GM18502 (cell line): ENCODE results near the gene KLK14.

ENCODE experiments used
- ATAC-seq: cut with Tn5 transposase; IDR thresholded peaks from one replicate; pipeline ENCODE4 v1.9.1; 2021; ENCODE audit warnings: mild to moderate bottlenecking; ENCODE audit not compliant: unreplicated experiment, poor library complexity

KLK14 gene, protein sequence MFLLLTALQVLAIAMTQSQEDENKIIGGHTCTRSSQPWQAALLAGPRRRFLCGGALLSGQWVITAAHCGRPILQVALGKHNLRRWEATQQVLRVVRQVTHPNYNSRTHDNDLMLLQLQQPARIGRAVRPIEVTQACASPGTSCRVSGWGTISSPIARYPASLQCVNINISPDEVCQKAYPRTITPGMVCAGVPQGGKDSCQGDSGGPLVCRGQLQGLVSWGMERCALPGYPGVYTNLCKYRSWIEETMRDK

GRCh38 chr19:51082611-51083010, at the start of gene KLK14:
TSS of gene KLK14 (minus strand) at chr19:51082887. CDS start at chr19:51082614, 273 bp downstream.
- no peak for ATAC-seq

GRCh38 chr19:51131780-51132680, 49.3 kb upstream of the KLK14 start:
- ATAC-seq: no peak

- ATAC-seq: no peak
Observed at GRCh38 chr19:51129716-51130115, 47.0 kb upstream of the KLK14 start.

- ATAC-seq: no peak
Observed at GRCh38 chr19:51128227-51128626, 45.5 kb upstream of the KLK14 start.

DNA sequence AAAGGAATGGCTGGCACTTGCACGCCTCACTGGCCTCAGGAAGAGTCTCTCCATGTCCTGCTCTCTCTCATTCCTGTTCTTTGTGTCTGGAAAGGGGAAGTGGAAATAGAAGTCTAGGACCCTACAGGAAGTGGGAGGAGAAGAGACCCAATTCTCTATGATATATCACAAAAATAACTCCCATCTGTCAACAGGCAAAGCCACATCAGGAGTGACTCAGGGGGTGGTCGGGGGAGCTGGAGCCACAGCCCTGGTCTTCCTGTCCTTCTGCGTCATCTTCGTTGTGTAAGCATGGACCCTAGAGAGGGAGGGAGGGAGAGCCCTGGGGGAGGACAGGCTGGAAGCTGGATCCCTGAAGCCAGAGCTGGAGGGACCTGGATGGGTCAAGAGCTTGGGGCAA, 45.1 kb upstream of the KLK14 start:
- no peak for ATAC-seq

DNA sequence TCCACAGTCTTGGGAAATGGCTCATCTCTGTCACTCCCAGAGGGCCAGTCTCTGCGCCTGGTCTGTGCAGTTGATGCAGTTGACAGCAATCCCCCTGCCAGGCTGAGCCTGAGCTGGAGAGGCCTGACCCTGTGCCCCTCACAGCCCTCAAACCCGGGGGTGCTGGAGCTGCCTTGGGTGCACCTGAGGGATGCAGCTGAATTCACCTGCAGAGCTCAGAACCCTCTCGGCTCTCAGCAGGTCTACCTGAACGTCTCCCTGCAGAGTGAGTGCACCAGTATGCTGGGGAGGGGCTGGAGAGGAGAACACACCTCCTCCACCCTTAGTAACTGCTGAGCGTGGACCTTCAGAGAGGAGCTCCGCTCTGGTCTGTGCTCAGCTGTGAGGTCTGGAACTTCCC, 44.3 kb upstream of the KLK14 start:
- no peak for ATAC-seq

GRCh38 chr19:51125421-51126075, 42.9 kb upstream of the KLK14 start:
- no peak for ATAC-seq

DNA sequence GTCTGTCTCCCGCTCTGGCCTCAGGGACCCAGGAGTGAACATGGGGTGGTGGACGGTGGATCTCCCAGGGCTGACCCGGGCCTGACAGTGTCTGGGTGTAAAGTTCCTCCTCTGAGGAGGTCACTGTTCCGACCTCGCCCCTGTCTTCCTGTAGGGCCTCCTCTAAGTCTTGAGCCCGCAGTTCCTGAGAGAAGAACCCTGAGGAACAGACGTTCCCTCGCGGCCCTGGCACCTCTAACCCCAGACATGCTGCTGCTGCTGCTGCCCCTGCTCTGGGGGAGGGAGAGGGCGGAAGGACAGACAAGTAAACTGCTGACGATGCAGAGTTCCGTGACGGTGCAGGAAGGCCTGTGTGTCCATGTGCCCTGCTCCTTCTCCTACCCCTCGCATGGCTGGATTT, 42.0 kb upstream of the KLK14 start, which contains the start of gene SIGLEC9:
Gene SIGLEC9, plus strand, starts transcription at position 178 of the 400 bp plus-strand sequence. Its CDS starts 69 bp downstream, at position 247.
- no peak for ATAC-seq

GRCh38 chr19:51124216-51124615, 41.5 kb upstream of the KLK14 start:
- ATAC-seq: no peak

DNA sequence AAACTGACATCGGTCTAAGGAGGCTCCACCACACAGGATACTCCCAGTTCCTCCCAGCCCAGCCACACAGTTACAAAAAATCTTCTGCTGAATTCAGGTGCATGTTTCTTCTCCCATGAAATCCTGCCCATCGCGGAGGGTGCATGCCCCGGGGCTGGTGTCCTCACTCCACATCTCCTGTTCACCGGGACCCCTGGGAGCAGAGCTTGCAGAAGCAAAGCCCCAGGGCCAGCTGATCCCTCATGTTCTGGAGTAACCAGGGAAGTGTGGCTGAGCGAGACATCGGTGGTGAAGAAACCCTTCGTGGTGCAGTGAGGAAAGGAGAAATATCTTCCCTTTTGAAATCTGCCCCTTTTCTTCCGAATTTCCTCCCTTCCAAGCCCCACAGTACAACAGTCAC, 41.1 kb upstream of the KLK14 start:
- no peak for ATAC-seq

- no peak for ATAC-seq
Observed at GRCh38 chr19:51123381-51123800, 40.7 kb upstream of the KLK14 start.

- no peak for ATAC-seq
Observed at GRCh38 chr19:51122112-51122981, 39.7 kb upstream of the KLK14 start.

- no peak for ATAC-seq
Observed at GRCh38 chr19:51121257-51121656, 38.6 kb upstream of the KLK14 start.

- ATAC-seq: no peak
Observed at GRCh38 chr19:51120160-51120559, 37.5 kb upstream of the KLK14 start.

GRCh38 chr19:51119611-51120010, 36.9 kb upstream of the KLK14 start:
- no peak for ATAC-seq

- no peak for ATAC-seq
Observed at GRCh38 chr19:51119101-51119500, 36.4 kb upstream of the KLK14 start.

DNA sequence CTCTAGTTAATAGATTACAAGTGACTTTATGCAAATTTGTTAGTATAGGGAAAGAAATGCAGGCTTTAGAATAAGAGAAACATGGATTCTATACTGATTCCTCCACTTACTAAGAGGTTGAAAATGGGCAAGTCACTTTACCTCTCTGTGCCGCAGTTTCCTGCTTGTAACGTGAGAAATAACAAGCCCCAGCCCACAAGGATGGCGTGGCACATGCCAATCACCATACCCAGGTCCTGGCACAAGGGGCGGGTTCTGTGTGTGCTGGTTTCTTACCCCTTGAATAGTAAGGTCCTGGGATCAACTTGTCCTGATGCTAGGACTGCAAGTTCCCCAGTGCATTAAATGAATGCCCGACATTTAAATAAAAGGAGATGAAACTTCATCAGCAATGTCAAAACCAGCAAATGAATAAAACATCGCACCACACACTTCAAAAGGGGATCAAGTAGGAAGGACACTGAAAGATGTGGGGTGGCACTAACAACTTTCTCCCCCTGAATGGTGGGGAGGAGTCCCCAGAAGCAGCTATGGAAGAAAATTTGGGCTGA, 34.1 kb upstream of the KLK14 start:
- no peak for ATAC-seq

DNA sequence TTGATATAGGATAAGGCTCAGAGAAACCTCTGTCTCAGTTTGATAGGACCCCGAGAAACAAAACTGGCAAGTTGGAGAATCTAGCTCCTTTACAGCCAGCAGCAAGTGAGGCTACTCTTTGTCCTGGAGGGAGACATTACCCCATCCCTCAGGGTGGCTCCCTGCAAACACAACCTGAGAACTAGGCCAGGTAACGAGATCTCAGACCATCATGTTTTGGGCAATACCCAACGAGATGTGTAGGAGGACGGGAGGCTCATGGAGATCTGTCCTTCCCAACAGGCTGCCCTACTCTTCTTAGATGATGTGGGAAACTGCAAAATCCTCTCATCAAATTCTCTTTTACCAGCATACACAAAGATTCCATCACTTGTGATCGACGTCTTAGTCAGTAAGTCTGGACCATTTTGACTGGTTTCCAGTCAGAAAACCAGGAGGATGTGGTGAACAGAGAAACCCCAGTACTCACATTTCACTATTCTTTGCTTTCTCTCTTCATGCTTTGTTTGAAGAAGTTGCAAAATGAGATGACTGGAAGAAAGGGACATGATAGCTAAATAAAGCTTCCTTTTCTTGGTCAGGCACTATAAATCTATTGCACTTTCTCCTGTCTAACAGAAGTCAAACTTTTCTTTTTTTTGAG, 31.5 kb upstream of the KLK14 start:
- no peak for ATAC-seq

DNA sequence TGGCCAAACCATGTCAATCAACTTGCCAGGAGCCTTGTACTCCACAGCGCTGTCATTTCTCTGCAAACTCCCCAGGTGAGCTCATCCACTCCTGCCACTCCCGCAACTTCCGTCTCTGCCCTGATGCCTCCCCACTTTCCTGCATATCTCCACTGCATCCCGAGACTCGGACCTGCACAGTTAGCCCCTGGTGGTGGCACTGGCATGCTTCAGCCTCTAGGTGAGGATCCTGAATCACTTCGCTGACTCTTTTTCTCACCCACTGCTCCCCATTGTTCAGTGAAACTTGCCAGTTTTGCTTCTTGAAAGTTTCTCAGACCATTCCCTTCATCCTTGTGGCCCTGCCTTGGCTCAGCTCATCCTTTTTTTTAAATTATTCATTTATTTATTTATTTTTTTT, 28.9 kb upstream of the KLK14 start:
- no peak for ATAC-seq
